ENCODE data around the gene OR6N2. TPM values are rescaled to one million over a fixed set of nuclear protein-coding genes. Genes with fewer than 3 reads are reported as not detected.

The OR6N2 gene
- total RNA-seq, 1 donor from 2014 or later, result not detected

DNA sequence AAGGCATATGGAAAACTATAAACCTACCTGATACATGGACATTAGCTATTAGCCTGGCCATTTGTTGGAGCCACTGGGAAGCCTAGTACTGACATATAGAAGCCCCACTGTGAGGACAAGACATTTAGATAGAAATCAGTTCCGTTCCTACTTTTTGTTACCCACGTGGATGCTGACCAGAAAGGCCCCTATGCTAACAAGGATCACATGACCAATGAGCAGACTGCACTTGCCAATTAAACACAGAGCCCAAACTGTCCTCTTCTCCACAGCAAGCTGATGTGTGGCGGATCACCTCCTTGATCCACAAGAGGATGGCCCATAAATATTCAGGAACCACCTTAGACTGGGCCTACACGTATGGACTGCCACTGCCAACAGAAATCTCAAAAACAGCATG, 49.3 kb downstream of the OR6N2 start:
- no peak for TF ChIP-seq CTCF (IDR thresholded peaks at IDR 0.05)

DNA sequence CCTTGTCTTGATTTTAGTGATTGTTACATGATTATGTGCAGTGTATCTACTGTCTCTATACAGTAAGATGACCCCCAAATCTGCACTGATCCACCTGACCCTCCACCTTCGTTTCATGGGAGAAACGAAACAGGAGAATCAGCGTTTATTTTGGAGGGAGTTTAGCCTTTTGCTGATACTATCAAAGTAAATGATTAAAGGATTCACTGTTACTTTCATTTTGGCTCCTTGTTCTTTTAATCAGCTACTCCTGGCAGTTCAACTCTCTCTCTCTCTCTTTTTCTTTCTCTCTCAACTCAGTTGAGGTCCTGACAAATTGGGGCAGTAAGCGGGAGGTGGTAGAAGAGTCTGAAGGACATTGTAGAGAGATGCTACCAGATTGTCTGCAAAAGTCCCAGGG, 50.6 kb downstream of the OR6N2 start:
- no peaks in the 10 kb centered on the region for H3K36me3 Mint-ChIP-seq (ENCODE audit: low read depth)
- no peak for DNase-seq (ENCODE audit: low spot score)
- no peak overlapping the region for H3K4me3 Mint-ChIP-seq (ENCODE audit: unreplicated experiment)
- H3K9me3 Mint-ChIP-seq (ENCODE audit: low read depth), result no peaks in the 10 kb centered on the region
- no peak overlapping the region for H3K27ac Mint-ChIP-seq (ENCODE audit: unreplicated experiment)
- no peaks in the 10 kb centered on the region for H3K4me1 Mint-ChIP-seq (ENCODE audit: low read depth)
- peaks cover 5% of the 10 kb centered on the region for H3K27me3 Mint-ChIP-seq (ENCODE audit: low read depth)
- no peak for TF ChIP-seq CTCF (IDR thresholded peaks at IDR 0.05)

More for the DNA sequence above, 49.3 kb downstream of the OR6N2 start:
- Mint-ChIP-seq H3K4me3 (ENCODE audit: unreplicated experiment) (no peak overlapping the region), H3K36me3 (ENCODE audit: low read depth) (no peaks in the 10 kb centered on the region), H3K9me3 (ENCODE audit: low read depth) (no peaks in the 10 kb centered on the region), H3K27me3 (ENCODE audit: low read depth) (peaks cover 2% of the 10 kb centered on the region), H3K4me1 (ENCODE audit: low read depth) (no peaks in the 10 kb centered on the region), H3K27ac (ENCODE audit: unreplicated experiment) (no peak overlapping the region)
- no peak for DNase-seq (ENCODE audit: low spot score)

DNA sequence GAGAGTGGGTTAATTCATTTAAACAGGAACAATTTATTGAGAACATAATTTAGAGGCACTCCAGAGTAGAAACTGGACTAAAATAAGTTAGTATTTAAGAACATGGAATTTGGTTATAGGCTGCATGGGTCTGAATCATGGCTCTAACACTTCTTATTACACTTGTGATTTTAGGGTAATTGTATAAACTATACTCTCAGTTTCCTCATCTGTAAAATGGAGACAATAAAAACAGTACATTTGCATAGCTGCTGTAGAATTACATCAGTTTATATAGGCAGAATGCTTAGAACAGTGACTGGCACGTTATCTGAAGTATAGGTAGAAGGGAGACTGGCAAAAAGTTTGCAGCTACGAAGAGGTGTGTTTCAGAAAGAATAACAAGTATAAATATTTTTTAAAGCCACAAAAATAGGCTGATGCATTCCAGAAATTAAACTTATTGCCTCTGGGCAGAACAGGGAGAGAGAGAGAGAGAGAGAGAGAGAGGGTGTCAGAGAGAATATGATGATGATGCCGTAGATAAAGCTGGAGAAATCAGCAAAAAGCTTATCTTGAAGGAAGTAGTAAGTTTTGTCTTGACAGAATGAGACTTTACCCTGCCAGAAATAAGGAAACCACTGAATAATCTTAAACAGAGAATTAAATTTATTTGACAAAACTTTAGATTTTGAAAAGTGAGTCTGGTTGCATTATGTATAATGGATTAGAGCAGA, 52.3 kb downstream of the OR6N2 start:
- H3K27ac Mint-ChIP-seq (ENCODE audit: unreplicated experiment), result no peak overlapping the region

DNA sequence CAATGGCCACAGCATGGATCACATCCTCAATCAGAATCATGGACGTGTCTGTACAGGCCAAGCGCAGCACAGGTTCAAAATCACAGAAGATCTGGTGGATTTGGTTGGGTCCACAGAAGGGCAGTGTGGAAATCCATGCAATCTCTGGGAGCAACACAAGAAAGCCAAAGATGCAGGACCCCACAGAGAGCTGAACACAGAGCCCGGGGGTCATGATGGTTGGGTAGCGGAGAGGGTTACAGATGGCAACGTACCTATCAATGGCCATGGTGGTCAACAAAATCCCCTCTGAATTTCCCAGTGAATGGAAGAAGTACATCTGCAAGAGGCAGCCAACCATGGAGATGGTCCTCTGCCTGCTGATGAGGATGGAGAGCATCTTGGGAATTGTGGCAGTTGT, 56.6 kb downstream of the OR6N2 start:
- Mint-ChIP-seq H3K27ac (ENCODE audit: unreplicated experiment) (no peak overlapping the region), H3K9me3 (ENCODE audit: low read depth) (no peaks in the 10 kb centered on the region), H3K4me3 (ENCODE audit: unreplicated experiment) (no peak overlapping the region), H3K36me3 (ENCODE audit: low read depth) (no peaks in the 10 kb centered on the region), H3K4me1 (ENCODE audit: low read depth) (no peaks in the 10 kb centered on the region), H3K27me3 (ENCODE audit: low read depth) (peaks cover 13% of the 10 kb centered on the region)
- DNase-seq (ENCODE audit: low spot score), result no peak
- TF ChIP-seq CTCF (IDR thresholded peaks at IDR 0.05), result no peak

More for the DNA sequence above, 52.3 kb downstream of the OR6N2 start:
- H3K4me1 Mint-ChIP-seq (ENCODE audit: low read depth), result no peaks in the 10 kb centered on the region
- DNase-seq (ENCODE audit: low spot score), result no peak
- no peaks in the 10 kb centered on the region for H3K36me3 Mint-ChIP-seq (ENCODE audit: low read depth)
- H3K9me3 Mint-ChIP-seq (ENCODE audit: low read depth), result no peaks in the 10 kb centered on the region
- no peak overlapping the region for H3K4me3 Mint-ChIP-seq (ENCODE audit: unreplicated experiment)
- H3K27me3 Mint-ChIP-seq (ENCODE audit: low read depth), result peaks cover 7% of the 10 kb centered on the region
- no peak for TF ChIP-seq CTCF (IDR thresholded peaks at IDR 0.05)

Other genes starting within 250 kb of the OR6N2 start
- not detected in 3 replicates for gene OR6Y1, start 226.8 kb downstream of the OR6N2 start, total RNA-seq
- not detected in 3 replicates for gene OR6P1, start 210.6 kb downstream of the OR6N2 start, total RNA-seq
- gene OR10X1, start 201.3 kb downstream of the OR6N2 start, total RNA-seq, result not detected in 3 replicates
- not detected in 3 replicates for gene OR10Z1, start 175.9 kb downstream of the OR6N2 start, total RNA-seq
- not detected in 3 replicates for gene SPTA1, start 94.5 kb downstream of the OR6N2 start, total RNA-seq
- not detected in 3 replicates for gene OR6K2, start 80.6 kb downstream of the OR6N2 start, total RNA-seq
- gene OR6K3, start 60.5 kb downstream of the OR6N2 start, total RNA-seq, result not detected in 3 replicates
- gene OR6K6, start 26.5 kb downstream of the OR6N2 start, total RNA-seq, result not detected in 3 replicates
- not detected in 3 replicates for gene OR6N1, start 9.0 kb downstream of the OR6N2 start, total RNA-seq
- gene MNDA, start 50.1 kb upstream of the OR6N2 start, total RNA-seq, result not detected in 3 replicates
- gene PYHIN1, start 150.3 kb upstream of the OR6N2 start, total RNA-seq, result not detected in 3 replicates
- 10.1 to 26.3 TPM (median 13.3 TPM) in 3 replicates for gene IFI16, start 228.7 kb upstream of the OR6N2 start, total RNA-seq